Fibroblast of lung (primary cell): Measurements from ENCODE around the gene CAMKMT. TPM values are rescaled to one million over a fixed set of nuclear protein-coding genes. Genes with fewer than 3 reads are reported as not detected.

Experiments used
- DNase-seq, 2 donors: peaks; one replicate each; pipeline versions ENCODE4 v3.0.0 to v3.0.0-alpha.2; 2010; ENCODE audit warnings: low read depth in 2 of 2
- H2AFZ ChIP-seq: 2 replicates; pipeline ENCODE4 v1.5.1; 2012; ENCODE audit warnings: low read length, control low read depth, inconsistent platforms
- H3K27ac ChIP-seq: 2 replicates; pipeline ENCODE4 v1.5.1; 2011; ENCODE audit warnings: low read length, control low read depth; ENCODE audit not compliant: insufficient read depth
- H3K27me3 ChIP-seq: 2 replicates; pipeline ENCODE4 v1.5.1; 2011; ENCODE audit warnings: mild to moderate bottlenecking, low read length; ENCODE audit not compliant: control insufficient read depth, insufficient read depth
- H3K36me3 ChIP-seq: 2 replicates; pipeline ENCODE4 v1.5.1; 2011; ENCODE audit warnings: low read length; ENCODE audit not compliant: control insufficient read depth, insufficient read depth
- H3K4me1 ChIP-seq: 2 replicates; pipeline ENCODE4 v1.5.1; 2011; ENCODE audit warnings: low read length; ENCODE audit not compliant: control insufficient read depth, insufficient read depth; ENCODE audit errors: extremely low read depth
- H3K4me2 ChIP-seq: 2 replicates; pipeline ENCODE4 v1.5.1; 2011; ENCODE audit warnings: low read length, control low read depth; ENCODE audit not compliant: insufficient read depth; ENCODE audit errors: extremely low read depth
- H3K4me3 ChIP-seq, 4 experiments: fragments of 200-600 bp in 1 of 4; sonication (generic) in 1 of 4; replicated peaks in 1 of 4; 2 replicates each; pipeline ENCODE4 v1.5.1; 2011 to 2016; ENCODE audit warnings: low read length in 4 of 4, low read depth in 3 of 4, mild to moderate bottlenecking in 3 of 4, control low read depth in 2 of 4, inconsistent platforms in 1 of 4, mixed read lengths in 1 of 4; ENCODE audit not compliant: insufficient read depth in 1 of 4; ENCODE audit errors: control extremely low read depth in 1 of 4
- H3K79me2 ChIP-seq: 2 replicates; pipeline ENCODE4 v1.5.1; 2012; ENCODE audit warnings: mild to moderate bottlenecking, low read length, inconsistent platforms; ENCODE audit not compliant: control insufficient read depth, insufficient read depth
- H3K9ac ChIP-seq: 2 replicates; pipeline ENCODE4 v1.5.1; 2011; ENCODE audit warnings: mild to moderate bottlenecking, low read length, control low read depth; ENCODE audit not compliant: insufficient read depth
- H3K9me3 ChIP-seq: 2 replicates; pipeline ENCODE4 v1.5.1; 2012; ENCODE audit warnings: low read depth, low read length; ENCODE audit not compliant: control insufficient read depth, insufficient read depth
- H4K20me1 ChIP-seq: 2 replicates; pipeline ENCODE4 v1.5.1; 2011; ENCODE audit warnings: low read length; ENCODE audit not compliant: control insufficient read depth, insufficient read depth; ENCODE audit errors: extremely low read depth
- CTCF ChIP-seq, 2 donors: IDR thresholded peaks in 1 of 2; conservative IDR thresholded peaks in 1 of 2; 1 replicate in 1 of 2; 2 replicates in 1 of 2; pipeline ENCODE4 v1.5.1; 2011 to 2012; ENCODE audit warnings: low read length in 2 of 2, control low read depth in 1 of 2, inconsistent platforms in 1 of 2, low read depth in 1 of 2, mild to moderate bottlenecking in 1 of 2
- EZH2 ChIP-seq: IDR thresholded peaks from 2 replicates; pipeline ENCODE4 v1.5.1; 2012; ENCODE audit warnings: low read length, control low read depth, mild to moderate bottlenecking; ENCODE audit errors: missing control alignments
- polyA plus RNA-seq, 2 donors: library from polyadenylated mRNA; depleted of rRNA in 1 of 2; stranded (reverse) in 1 of 2; unstranded in 1 of 2; fragments of >200 nt; gene quantifications; 2 replicates each; pipeline ENCODE4 v1.2.1, GENCODE V29; 2011 to 2012; ENCODE audit warnings: missing spikeins in 1 of 2
- total RNA-seq: library from RNA; depleted of rRNA; stranded (reverse); fragments of >200 nt; gene quantifications from 2 replicates; pipeline ENCODE4 v1.2.1, GENCODE V29; 2014

The CAMKMT gene
- total and polyA plus RNA-seq, 2 donors (not counting 1 experiment from before 2014, with no cell fraction given) = 7.9 to 11.6 TPM

GRCh38 chr2:44443517-44443916, 81.8 kb downstream of the CAMKMT start:
- TF ChIP-seq CTCF (conservative IDR thresholded peaks at IDR 0.05 in 1 of 2, IDR thresholded peaks at IDR 0.05 in 1 of 2; ENCODE audit: low read depth in 1 of 2, low read length in 2 of 2) (no peak), EZH2 (no peak)
- H3K79me2 ChIP-seq = no peaks in the 10 kb centered on the region
- H3K36me3 ChIP-seq = no peaks in the 10 kb centered on the region
- H3K9me3 ChIP-seq = no peaks in the 10 kb centered on the region
- no peak overlapping the region for H2AFZ ChIP-seq
- no peak overlapping the region for H3K9ac ChIP-seq
- no peaks in the 10 kb centered on the region for H4K20me1 ChIP-seq
- H3K4me1 ChIP-seq = no peaks in the 10 kb centered on the region
- H3K27me3 ChIP-seq = no peaks in the 10 kb centered on the region
- no peak overlapping the region for H3K4me3 ChIP-seq
- no peak overlapping the region for H3K27ac ChIP-seq
- DNase-seq = no peak
- no peak overlapping the region for H3K4me2 ChIP-seq

- DNase-seq = no peak
- H3K4me2 ChIP-seq = no peak overlapping the region
- no peaks in the 10 kb centered on the region for H3K9me3 ChIP-seq
- H3K9ac ChIP-seq = no peak overlapping the region
- no peaks in the 10 kb centered on the region for H3K36me3 ChIP-seq
- no peaks in the 10 kb centered on the region for H3K79me2 ChIP-seq
- TF ChIP-seq EZH2 (no peak), CTCF (conservative IDR thresholded peaks at IDR 0.05 in 1 of 2, IDR thresholded peaks at IDR 0.05 in 1 of 2; ENCODE audit: low read depth in 1 of 2, low read length in 2 of 2) (no peak)
- no peak overlapping the region for H2AFZ ChIP-seq
- no peak overlapping the region for H3K27ac ChIP-seq
- no peak overlapping the region for H3K4me3 ChIP-seq
- H3K27me3 ChIP-seq = no peaks in the 10 kb centered on the region
- no peaks in the 10 kb centered on the region for H4K20me1 ChIP-seq
- no peaks in the 10 kb centered on the region for H3K4me1 ChIP-seq
These were observed 83.1 kb downstream of the CAMKMT start for GRCh38 chr2:44444881-44445280.

- H3K27me3 ChIP-seq = no peaks in the 10 kb centered on the region
- TF ChIP-seq CTCF (conservative IDR thresholded peaks at IDR 0.05 in 1 of 2, IDR thresholded peaks at IDR 0.05 in 1 of 2; ENCODE audit: low read depth in 1 of 2, low read length in 2 of 2) = no peak
- no peak for TF ChIP-seq EZH2
- no peaks in the 10 kb centered on the region for H3K79me2 ChIP-seq
- no peak overlapping the region for H3K27ac ChIP-seq
- H3K4me1 ChIP-seq = no peaks in the 10 kb centered on the region
- H3K9ac ChIP-seq = no peak overlapping the region
- no peaks in the 10 kb centered on the region for H3K9me3 ChIP-seq
- DNase-seq = no peak
- no peaks in the 10 kb centered on the region for H4K20me1 ChIP-seq
- no peak overlapping the region for H2AFZ ChIP-seq
- H3K4me3 ChIP-seq = no peak overlapping the region
- H3K4me2 ChIP-seq = no peak overlapping the region
- no peaks in the 10 kb centered on the region for H3K36me3 ChIP-seq
These were observed 87.2 kb downstream of the CAMKMT start for GRCh38 chr2:44448860-44449527.
